HG02623 (cell line): ENCODE data around the gene WIPF2.

Experiments
- ATAC-seq: cut with Tn5 transposase; IDR thresholded peaks from one replicate; pipeline ENCODE4 v1.9.1; 2021; ENCODE audit warnings: moderate library complexity; ENCODE audit not compliant: unreplicated experiment

WIPF2 gene

GRCh38 chr17:40323391-40324381 lies 104.6 kb downstream of the WIPF2 start:
- ATAC-seq, result no peak

DNA sequence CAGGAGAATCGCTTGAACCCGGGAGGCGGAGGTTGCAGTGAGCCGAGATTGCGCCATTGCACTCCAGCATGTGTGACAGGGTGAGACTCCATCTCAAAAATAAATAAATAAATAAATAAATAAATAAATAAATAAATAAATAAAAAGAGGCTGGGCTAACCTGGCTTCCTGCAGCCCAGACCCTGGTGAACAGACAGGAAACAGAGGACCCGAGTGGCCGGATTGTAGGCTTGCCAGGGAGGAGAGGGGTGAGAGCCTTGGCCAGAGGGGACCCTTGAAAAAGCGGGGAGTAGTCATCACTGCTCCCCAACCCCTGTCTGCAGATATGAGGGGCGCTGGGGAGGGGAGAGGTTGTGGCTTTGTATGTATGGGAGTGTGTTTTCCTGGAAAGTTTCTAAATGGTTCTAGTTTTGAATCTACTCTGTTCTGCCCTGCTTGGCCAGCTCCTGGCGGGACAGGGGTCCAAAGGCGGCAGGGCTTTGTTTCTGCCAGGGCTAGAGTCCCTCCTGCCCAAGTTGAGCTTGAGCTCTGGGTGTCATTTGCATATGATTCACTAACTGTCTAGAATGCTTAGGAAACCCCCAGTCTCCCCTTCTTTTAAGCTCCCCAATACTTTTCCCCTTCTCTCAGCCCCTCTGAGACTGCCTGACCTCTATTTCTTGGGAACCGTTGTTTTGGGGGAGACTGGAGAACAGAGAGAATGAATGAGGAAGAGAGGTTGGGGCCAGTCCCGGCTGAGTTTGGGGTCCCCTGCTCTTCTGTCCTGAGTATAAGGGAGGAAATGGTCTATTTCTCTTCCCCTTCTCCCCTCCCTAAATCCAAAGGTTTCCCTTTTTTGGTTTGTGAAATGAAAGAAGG lies 106.3 kb downstream of the WIPF2 start:
- no peak for ATAC-seq

- ATAC-seq, result no peak
These were observed 107.1 kb downstream of the WIPF2 start for GRCh38 chr17:40326014-40326831.

DNA sequence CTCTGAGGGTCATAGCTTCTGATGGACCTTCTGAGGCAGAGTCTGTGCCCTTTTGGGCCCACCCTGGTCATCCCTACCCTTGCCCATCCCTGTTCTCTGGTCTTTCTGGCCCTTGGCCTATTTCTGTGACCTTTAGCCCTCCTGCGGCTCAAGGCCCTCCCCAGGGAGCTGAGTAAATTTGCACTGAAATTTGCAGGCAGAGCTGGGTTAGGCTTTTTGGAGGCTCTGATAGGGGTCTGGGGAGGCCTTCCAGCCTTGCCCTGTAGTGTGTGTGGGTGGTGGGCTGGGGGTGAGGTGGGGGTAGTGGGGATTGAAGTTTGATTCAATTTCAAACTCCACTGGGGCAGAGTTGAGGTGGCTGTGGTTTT lies 107.7 kb downstream of the WIPF2 start:
- no peak for ATAC-seq

DNA sequence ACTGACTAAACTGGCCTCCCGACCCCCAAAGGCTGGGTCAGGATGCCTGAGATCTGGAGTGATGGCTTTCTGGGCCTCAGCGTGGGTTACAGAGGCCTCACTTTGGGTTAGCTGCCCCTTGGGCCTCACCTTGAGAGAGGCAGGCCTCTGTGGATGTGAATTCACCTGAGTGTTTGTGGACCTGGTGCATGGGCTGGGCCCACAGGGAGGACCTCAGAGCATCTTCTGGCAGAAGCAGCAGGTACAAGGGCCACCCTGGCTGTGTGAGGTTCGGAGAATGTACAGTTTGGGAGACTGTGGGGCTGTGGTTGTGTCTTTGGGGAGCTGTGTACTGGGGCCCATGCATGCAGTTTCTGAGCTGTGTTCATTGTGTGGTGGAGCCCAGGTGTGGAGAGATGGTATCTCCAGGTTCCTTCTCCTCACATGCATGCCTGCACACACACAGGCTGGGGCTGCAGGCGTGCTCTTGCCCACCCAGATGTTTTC lies 108.2 kb downstream of the WIPF2 start:
- ATAC-seq, result no peak

DNA sequence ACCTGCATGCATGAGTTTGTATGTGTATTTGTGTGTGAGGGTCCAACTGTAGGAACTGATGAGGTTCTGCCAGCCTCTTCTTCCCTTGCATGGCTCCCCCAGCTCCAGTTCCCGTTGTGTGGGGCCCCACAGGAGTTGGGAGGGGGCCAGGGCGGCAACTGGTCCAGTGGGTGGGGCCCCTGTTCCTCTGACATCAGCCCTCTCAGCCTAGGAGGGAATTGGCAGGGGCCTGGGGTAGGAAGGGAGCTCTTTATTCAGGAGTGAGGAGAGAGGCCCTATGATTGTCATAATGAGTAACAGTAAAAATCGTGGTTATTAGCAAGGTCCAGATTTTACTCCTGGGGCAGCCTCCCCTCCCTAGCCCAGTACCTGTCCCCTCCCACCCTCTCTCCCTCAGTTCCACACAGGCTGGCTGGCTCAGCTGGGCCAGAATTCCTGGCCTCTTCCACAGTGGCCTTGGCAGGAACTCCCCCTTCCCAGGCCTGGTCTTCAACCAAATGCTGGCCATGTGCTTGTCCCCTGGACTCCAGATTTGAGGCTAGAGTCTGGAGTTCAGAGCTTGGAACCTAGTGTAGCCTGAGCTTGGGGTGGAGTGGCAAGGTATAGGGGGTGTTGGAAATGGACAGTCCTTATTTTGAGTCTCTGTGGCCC lies 108.8 kb downstream of the WIPF2 start:
- no peak for ATAC-seq

GRCh38 chr17:40328386-40328766 lies 109.3 kb downstream of the WIPF2 start:
- no peak for ATAC-seq

- ATAC-seq, result no peak
These were observed 111.0 kb downstream of the WIPF2 start for GRCh38 chr17:40329839-40330794.

- no peak for ATAC-seq
These were observed 111.9 kb downstream of the WIPF2 start for GRCh38 chr17:40330850-40331470.

DNA sequence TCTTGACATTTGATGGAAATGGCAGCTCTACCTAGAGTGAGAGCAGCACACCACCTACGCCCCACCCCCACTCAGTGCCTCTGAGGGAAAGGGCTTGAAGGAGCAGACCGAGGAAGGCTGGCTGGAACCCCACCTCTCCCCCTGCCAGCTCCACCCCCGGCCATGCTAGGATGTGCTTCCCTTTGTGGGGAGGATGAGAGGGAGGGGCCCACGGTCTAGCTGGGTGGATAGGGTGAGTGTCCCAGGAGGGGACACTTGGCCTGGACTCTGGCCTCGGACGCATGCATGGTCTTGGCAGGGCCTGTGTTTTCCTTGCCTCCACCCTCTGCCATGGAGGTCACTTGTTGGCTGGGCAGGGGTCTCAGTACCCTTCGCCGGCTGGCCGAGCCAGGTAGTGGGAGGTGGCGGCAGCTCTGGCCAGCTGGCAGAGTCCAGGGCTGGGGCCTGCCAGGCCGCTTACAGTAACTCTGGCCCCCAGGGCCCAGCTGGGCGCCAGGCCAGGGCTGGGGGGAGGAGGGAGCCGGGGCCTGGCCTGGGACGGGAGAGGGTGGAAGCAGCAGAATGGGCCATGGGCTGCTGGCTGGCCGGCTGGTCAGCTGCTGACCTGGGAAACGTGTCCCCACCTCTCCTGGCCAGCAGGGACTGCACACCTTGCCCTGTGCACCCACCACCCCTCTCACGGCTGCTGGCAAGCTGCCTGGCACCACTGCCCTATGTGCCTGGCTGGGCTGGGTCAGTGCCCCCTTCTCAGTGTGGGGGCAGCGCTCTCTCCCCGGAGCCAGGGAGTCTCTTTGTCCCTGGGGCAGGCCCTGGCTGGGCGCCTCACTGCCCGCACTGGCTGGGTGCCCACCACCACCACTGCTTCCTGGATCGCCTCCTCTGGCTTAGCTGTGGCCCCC lies 112.9 kb downstream of the WIPF2 start:
- ATAC-seq, result no peak
